ENCODE data around the gene RBM20. TPM values are rescaled to one million over a fixed set of nuclear protein-coding genes. Genes with fewer than 3 reads are reported as not detected.

RBM20 gene
- total and polyA plus RNA-seq, 10 of the 15 experiments (the other 5 are each of a cell fraction or from before 2014, with no cell fraction given): 0.04 to 0.26 (median 0.15) TPM

DNA sequence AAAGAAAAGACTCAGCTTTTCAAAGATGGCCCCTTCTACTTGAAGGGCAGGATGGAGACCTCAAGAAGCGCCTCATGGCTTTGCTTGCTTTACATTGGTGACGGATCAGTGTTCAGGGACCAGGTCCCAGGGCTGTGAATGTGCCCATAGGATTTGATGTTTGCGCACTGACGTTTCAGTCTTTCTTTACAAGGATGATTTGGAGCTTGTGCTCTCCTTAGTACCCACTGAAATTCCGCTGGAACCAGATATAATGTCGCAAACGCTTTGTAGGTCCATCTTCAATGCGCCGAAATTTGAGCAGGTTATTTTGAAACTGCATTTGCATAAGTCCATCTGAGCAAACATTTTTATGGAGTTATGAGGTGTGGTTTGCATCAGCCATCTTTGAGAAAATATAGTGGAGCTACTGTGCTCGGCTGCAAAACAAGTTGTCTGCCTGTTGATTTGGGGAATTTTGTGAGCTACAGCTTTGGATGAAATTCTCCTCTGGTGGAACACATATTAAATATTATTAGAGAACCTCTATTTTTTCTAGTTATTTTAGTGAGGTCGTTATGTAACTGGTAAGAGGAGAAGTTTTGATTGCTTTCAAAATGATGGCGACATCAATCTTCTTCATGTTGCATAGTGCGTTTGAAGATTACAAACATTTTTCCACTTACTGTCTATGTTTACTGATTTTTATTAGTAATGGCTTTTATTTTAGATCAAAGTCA, 2.4 kb downstream of the RBM20 start:
- H3K9ac ChIP-seq (ENCODE audit: control insufficient read depth, insufficient read depth, low read length): no peak overlapping the region
- POLR2A ChIA-PET: no interaction called here
- no peak overlapping the region for H3K27ac ChIP-seq (ENCODE audit: control insufficient read depth, insufficient read depth)
- no peaks in the 10 kb centered on the region for H3K36me3 ChIP-seq (ENCODE audit: control insufficient read depth in 2 of 2, insufficient read depth in 2 of 2, low read length in 1 of 2)
- in situ Hi-C loops (cut with MboI): no loop called here
- SMC1A ChIA-PET (ENCODE audit: uncharacterized antibody, unreplicated experiment): interaction anchor here (1.3 to 4.6 kb wide), 3 partner anchors 8 to 35 kb away, joined by 3 to 16 read pairs (median 3); no protein-coding TSS in a partner anchor
- H3K4me2 ChIP-seq (ENCODE audit: control insufficient read depth, insufficient read depth): no peak overlapping the region
- WGBS (ENCODE audit: insufficient coverage, insufficient replicate concordance, low lambda C conversion rate, missing lambda C conversion rate): 67% methylated on average over 13 of the region's 13 CpGs
- no TSS peak for BruUV-seq (replicated peaks)
- RAD21 ChIA-PET (ENCODE audit: unreplicated experiment): no interaction called here
- H3K27me3 ChIP-seq (replicated peaks in 1 of 2; ENCODE audit: control insufficient read depth in 2 of 2, insufficient read depth in 2 of 2, low read length in 1 of 2): peaks cover 10 to 20% of the 10 kb centered on the region in 2 experiments
- H3K4me1 ChIP-seq (ENCODE audit: control insufficient read depth, insufficient read depth, low read length): peaks cover 8% of the 10 kb centered on the region
- no peak overlapping the region for H2AFZ ChIP-seq (ENCODE audit: control insufficient read depth, low read depth, low read length)
- H3K9me3 ChIP-seq (replicated peaks; ENCODE audit: control insufficient read depth, insufficient read depth, low read length): no peaks in the 10 kb centered on the region
- no peaks in the 10 kb centered on the region for H3K79me2 ChIP-seq (ENCODE audit: control insufficient read depth, insufficient read depth, low read length)
- no peaks in the 10 kb centered on the region for H4K20me1 ChIP-seq (ENCODE audit: control insufficient read depth, insufficient read depth)
- no peak overlapping the region for H3K4me3 ChIP-seq
- FAIRE-seq (no peak), DNase-seq (ENCODE audit: low read depth, low spot score) (no peak), ATAC-seq (no peak)
- CTCF ChIA-PET: interaction anchor here (2.3 kb wide), 1 partner anchor 25 kb away, joined by 7 read pairs; no protein-coding TSS in a partner anchor
- intact Hi-C loops (cut with micrococcal nuclease; ENCODE audit: unreplicated experiment): no loop called here
- TF ChIP-seq SMC3 (IDR thresholded peaks at IDR 0.05; ENCODE audit: borderline replicate concordance, low read length) (no peak), IKZF2 (IDR thresholded peaks at IDR 0.05) (no peak), CREB1 (IDR thresholded peaks at IDR 0.05; ENCODE audit: low read depth) (no peak), SIX5 (IDR thresholded peaks at IDR 0.05; ENCODE audit: low read depth, low read length, severe bottlenecking) (no peak), JUND (IDR thresholded peaks at IDR 0.05; ENCODE audit: low read depth, low read length) (no peak), POLR2A (IDR thresholded peaks at IDR 0.05; ENCODE audit: low read depth, low read length) (no peak), NFYB (IDR thresholded peaks at IDR 0.05; ENCODE audit: insufficient read depth, low read depth, low read length) (no peak), ZNF24 (IDR thresholded peaks at IDR 0.05) (no peak), IKZF1 (conservative IDR thresholded peaks at IDR 0.05) (no peak), TARDBP (IDR thresholded peaks at IDR 0.05; ENCODE audit: borderline replicate concordance) (no peak), WRNIP1 (IDR thresholded peaks at IDR 0.05; ENCODE audit: borderline replicate concordance, low read depth, low read length) (no peak)
- TF ChIP-seq, protein P1, sequence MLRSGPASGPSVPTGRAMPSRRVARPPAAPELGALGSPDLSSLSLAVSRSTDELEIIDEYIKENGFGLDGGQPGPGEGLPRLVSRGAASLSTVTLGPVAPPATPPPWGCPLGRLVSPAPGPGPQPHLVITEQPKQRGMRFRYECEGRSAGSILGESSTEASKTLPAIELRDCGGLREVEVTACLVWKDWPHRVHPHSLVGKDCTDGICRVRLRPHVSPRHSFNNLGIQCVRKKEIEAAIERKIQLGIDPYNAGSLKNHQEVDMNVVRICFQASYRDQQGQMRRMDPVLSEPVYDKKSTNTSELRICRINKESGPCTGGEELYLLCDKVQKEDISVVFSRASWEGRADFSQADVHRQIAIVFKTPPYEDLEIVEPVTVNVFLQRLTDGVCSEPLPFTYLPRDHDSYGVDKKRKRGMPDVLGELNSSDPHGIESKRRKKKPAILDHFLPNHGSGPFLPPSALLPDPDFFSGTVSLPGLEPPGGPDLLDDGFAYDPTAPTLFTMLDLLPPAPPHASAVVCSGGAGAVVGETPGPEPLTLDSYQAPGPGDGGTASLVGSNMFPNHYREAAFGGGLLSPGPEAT (IDR thresholded peaks at IDR 0.05; ENCODE audit: low read depth): no peak
- TF ChIP-seq, protein P2, sequence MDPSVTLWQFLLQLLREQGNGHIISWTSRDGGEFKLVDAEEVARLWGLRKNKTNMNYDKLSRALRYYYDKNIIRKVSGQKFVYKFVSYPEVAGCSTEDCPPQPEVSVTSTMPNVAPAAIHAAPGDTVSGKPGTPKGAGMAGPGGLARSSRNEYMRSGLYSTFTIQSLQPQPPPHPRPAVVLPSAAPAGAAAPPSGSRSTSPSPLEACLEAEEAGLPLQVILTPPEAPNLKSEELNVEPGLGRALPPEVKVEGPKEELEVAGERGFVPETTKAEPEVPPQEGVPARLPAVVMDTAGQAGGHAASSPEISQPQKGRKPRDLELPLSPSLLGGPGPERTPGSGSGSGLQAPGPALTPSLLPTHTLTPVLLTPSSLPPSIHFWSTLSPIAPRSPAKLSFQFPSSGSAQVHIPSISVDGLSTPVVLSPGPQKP (IDR thresholded peaks at IDR 0.05; ENCODE audit: low read depth, low read length): no peak
- TF ChIP-seq, protein P3, sequence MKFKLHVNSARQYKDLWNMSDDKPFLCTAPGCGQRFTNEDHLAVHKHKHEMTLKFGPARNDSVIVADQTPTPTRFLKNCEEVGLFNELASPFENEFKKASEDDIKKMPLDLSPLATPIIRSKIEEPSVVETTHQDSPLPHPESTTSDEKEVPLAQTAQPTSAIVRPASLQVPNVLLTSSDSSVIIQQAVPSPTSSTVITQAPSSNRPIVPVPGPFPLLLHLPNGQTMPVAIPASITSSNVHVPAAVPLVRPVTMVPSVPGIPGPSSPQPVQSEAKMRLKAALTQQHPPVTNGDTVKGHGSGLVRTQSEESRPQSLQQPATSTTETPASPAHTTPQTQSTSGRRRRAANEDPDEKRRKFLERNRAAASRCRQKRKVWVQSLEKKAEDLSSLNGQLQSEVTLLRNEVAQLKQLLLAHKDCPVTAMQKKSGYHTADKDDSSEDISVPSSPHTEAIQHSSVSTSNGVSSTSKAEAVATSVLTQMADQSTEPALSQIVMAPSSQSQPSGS (IDR thresholded peaks at IDR 0.05; ENCODE audit: low read length): no peak
- TF ChIP-seq, protein P4, sequence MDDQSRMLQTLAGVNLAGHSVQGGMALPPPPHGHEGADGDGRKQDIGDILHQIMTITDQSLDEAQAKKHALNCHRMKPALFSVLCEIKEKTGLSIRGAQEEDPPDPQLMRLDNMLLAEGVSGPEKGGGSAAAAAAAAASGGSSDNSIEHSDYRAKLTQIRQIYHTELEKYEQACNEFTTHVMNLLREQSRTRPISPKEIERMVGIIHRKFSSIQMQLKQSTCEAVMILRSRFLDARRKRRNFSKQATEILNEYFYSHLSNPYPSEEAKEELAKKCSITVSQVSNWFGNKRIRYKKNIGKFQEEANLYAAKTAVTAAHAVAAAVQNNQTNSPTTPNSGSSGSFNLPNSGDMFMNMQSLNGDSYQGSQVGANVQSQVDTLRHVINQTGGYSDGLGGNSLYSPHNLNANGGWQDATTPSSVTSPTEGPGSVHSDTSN (IDR thresholded peaks at IDR 0.05; ENCODE audit: insufficient replicate concordance, low read depth, low read length): no peak

Measured in GM12878 (cell line).